PC-9 (cell line): ENCODE data around the gene MAP3K7CL. TPM values are rescaled to one million over a fixed set of nuclear protein-coding genes. Genes with fewer than 3 reads are reported as not detected.

Source experiments
- BruUV-seq: library from RNA; stranded (reverse); fragments of 400-500 nt; replicated peaks from 2 replicates; lab custom pipeline; 2021; lab: Mats Ljungman, UMichigan
- CTCF ChIA-PET: fragments of 300-600 bp; sonication (Branson Sonifier 250); formaldehyde crosslinking; loops from one replicate; lab custom pipeline; 2022; ENCODE audit warnings: antibody characterized with exemption; lab: Charles Lee
- POLR2A ChIA-PET: fragments of 300-600 bp; sonication (Branson Sonifier 250); formaldehyde crosslinking; loops from one replicate; lab custom pipeline; 2022; ENCODE audit warnings: antibody characterized with exemption; ENCODE audit not compliant: unreplicated experiment; lab: Charles Lee
- DNase-seq, 2 experiments: peaks; one replicate each; pipeline versions ENCODE4 v3.0.0 to v3.0.0-alpha.2; 2015 to 2022; ENCODE audit warnings: mixed read lengths in 1 of 2
- H2AFZ ChIP-seq: fragments of 200-600 bp; sonication (generic); 2 replicates; pipeline ENCODE4 v1.8.1; 2017; ENCODE audit warnings: antibody characterized with exemption
- H3F3A ChIP-seq: fragments of 200-600 bp; sonication (generic); 2 replicates; pipeline ENCODE4 v1.8.1; 2017; ENCODE audit warnings: antibody characterized with exemption, mild to moderate bottlenecking, low read depth; ENCODE audit not compliant: insufficient read depth
- H3K27ac ChIP-seq: fragments of 200-600 bp; sonication (generic); 2 replicates; pipeline ENCODE4 v1.6.1; 2016; ENCODE audit warnings: mixed run types
- H3K27me3 ChIP-seq: fragments of 200-600 bp; sonication (generic); 2 replicates; pipeline ENCODE4 v1.6.1; 2016; ENCODE audit warnings: low read depth, mixed run types; ENCODE audit not compliant: insufficient read depth
- H3K36me3 ChIP-seq: fragments of 200-600 bp; sonication (generic); 2 replicates; pipeline ENCODE4 v1.6.1; 2016; ENCODE audit warnings: low read depth, mixed run types
- H3K4me1 ChIP-seq: fragments of 200-600 bp; sonication (generic); replicated peaks from 2 replicates; pipeline ENCODE4 v1.6.1; 2016; ENCODE audit warnings: mixed run types; ENCODE audit not compliant: insufficient read depth
- H3K4me2 ChIP-seq: fragments of 200-600 bp; sonication (generic); 2 replicates; pipeline ENCODE4 v1.6.1; 2017; ENCODE audit warnings: mixed run types
- H3K4me3 ChIP-seq: fragments of 200-600 bp; sonication (generic); 2 replicates; pipeline ENCODE4 v1.6.1; 2016; ENCODE audit warnings: mixed run types
- H3K79me2 ChIP-seq: fragments of 200-600 bp; sonication (generic); 2 replicates; pipeline ENCODE4 v1.6.1; 2017; ENCODE audit warnings: low read depth, mixed run types
- H3K9me2 ChIP-seq: fragments of 200-600 bp; sonication (generic); 2 replicates; pipeline ENCODE4 v1.8.1; 2017; ENCODE audit warnings: mild to moderate bottlenecking; ENCODE audit not compliant: insufficient read depth
- H3K9me3 ChIP-seq: fragments of 200-600 bp; sonication (generic); 2 replicates; pipeline ENCODE4 v1.8.1; 2016; ENCODE audit warnings: low read depth; ENCODE audit not compliant: insufficient read depth
- H4K20me1 ChIP-seq: fragments of 200-600 bp; sonication (generic); 2 replicates; pipeline ENCODE4 v1.8.1; 2017; ENCODE audit not compliant: insufficient read depth
- EZH2 ChIP-seq: fragments of 200-600 bp; sonication (generic); IDR thresholded peaks from 2 replicates; pipeline ENCODE4 v1.8.0; 2017; ENCODE audit warnings: antibody characterized with exemption, low read depth
- intact Hi-C: fragments of 100-400 bp; cut with micrococcal nuclease; formaldehyde crosslinking; loops from one replicate; pipeline ENCODE4 v1.10.0; 2022; ENCODE audit not compliant: unreplicated experiment
- total RNA-seq: library from RNA; stranded (reverse); gene quantifications from 2 replicates; pipeline ENCODE4 v1.2.3, GENCODE V29; 2021
- TF ChIP-seq, protein P1 (sequence below): fragments of 200-600 bp; sonication (generic); conservative IDR thresholded peaks from 2 replicates; pipeline ENCODE4 v1.6.1; 2017; ENCODE audit warnings: mixed run types, antibody characterized with exemption, mild to moderate bottlenecking, moderate library complexity

Gene MAP3K7CL
- total RNA-seq, 1 experiment from 2014 or later: 0.37 TPM

DNA sequence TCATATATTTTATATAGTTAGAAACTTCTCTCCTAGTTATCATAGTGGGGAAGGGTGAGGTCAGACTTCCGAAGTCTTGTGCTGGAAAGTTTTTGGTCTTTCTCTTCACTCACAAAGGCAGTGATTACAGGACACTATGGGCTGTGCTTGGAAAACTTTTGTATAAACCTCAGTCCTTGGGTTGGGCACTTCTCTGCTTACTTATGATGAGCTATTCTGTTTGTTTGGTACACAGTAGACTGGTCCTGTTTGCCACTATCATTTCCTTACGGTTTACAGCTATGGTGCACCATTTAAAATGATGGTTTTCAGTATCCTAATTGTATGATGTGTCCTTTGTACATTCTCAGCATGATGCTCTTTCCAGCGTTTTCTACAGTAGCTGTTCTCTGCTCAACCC lies 75.5 kb downstream of the MAP3K7CL start:
- H3K36me3 ChIP-seq: no peaks in the 10 kb centered on the region
- H3K27ac ChIP-seq: no peak overlapping the region
- no TSS peak for BruUV-seq
- intact Hi-C loops: no loop called here
- CTCF ChIA-PET: no interaction called here
- H3K4me3 ChIP-seq: no peak overlapping the region
- no peak overlapping the region for H2AFZ ChIP-seq
- POLR2A ChIA-PET: no interaction called here
- DNase-seq: no peak
- peaks cover 10% of the 10 kb centered on the region; the same call in 1 of the 2 replicates for H3K9me3 ChIP-seq
- no peaks in the 10 kb centered on the region for H3K9me2 ChIP-seq
- no peaks in the 10 kb centered on the region for H3K79me2 ChIP-seq
- TF ChIP-seq, protein P1, sequence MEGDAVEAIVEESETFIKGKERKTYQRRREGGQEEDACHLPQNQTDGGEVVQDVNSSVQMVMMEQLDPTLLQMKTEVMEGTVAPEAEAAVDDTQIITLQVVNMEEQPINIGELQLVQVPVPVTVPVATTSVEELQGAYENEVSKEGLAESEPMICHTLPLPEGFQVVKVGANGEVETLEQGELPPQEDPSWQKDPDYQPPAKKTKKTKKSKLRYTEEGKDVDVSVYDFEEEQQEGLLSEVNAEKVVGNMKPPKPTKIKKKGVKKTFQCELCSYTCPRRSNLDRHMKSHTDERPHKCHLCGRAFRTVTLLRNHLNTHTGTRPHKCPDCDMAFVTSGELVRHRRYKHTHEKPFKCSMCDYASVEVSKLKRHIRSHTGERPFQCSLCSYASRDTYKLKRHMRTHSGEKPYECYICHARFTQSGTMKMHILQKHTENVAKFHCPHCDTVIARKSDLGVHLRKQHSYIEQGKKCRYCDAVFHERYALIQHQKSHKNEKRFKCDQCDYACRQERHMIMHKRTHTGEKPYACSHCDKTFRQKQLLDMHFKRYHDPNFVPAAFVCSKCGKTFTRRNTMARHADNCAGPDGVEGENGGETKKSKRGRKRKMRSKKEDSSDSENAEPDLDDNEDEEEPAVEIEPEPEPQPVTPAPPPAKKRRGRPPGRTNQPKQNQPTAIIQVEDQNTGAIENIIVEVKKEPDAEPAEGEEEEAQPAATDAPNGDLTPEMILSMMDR: no peak
- TF ChIP-seq EZH2: no peak
- no peak overlapping the region for H3K4me2 ChIP-seq
- no peaks in the 10 kb centered on the region for H4K20me1 ChIP-seq
- no peaks in the 10 kb centered on the region for H3K27me3 ChIP-seq
- H3F3A ChIP-seq: no peaks in the 10 kb centered on the region
- H3K4me1 ChIP-seq: peaks cover 11% of the 10 kb centered on the region

DNA sequence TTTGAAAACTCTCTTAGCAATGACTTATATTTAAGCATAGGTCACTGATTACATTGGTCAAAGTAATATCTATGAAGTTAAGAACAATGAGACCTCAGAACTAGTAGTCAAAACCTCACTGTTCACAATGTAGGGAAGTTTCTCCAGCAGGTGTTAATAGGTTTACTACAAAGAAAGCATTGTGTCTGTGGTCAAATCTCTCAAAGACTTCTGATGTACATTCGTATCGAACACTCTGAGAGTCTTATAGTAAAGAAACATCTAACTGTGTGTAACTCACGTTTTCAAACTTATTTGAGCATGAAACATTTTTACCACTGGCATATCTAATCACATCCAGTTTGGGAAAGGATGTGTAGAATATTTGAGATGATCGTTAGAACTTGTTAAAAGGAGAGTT lies 76.0 kb downstream of the MAP3K7CL start:
- DNase-seq: no peak
- BruUV-seq: no TSS peak

DNA sequence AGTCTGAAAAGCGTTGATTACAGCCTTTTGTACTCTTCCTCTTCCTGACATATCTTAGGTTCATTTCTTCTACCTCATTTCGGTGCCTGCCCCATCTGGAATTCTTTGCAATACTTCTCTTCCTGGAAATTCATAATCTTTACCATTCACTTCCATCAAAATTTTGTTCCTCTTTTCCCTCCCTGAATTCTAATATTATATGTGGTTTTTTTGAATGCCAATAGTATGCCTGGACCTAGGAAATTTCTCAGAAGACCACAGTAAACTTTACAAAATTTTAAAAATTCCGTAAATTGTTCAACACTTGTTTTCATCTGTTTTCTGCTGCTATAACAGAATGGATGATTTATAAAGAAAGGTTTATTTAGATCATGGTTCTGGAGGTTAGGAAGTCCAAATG lies 76.8 kb downstream of the MAP3K7CL start:
- ChIA-PET CTCF (no interaction called here), POLR2A (no interaction called here)
- intact Hi-C loops: no loop called here
- 0 out of 2 replicates have a peak, but pooled peaks cover under 1% of the 10 kb centered on the region for H3K9me3 ChIP-seq
- no peak for DNase-seq
- no peaks in the 10 kb centered on the region for H3K9me2 ChIP-seq
- no peaks in the 10 kb centered on the region for H3F3A ChIP-seq
- no peaks in the 10 kb centered on the region for H4K20me1 ChIP-seq
- no peaks in the 10 kb centered on the region for H3K79me2 ChIP-seq
- H3K36me3 ChIP-seq: no peaks in the 10 kb centered on the region
- BruUV-seq: no TSS peak
- H3K4me2 ChIP-seq: no peak overlapping the region
- H3K27me3 ChIP-seq: no peaks in the 10 kb centered on the region
- H3K4me1 ChIP-seq: peaks cover 11% of the 10 kb centered on the region
- no peak for TF ChIP-seq EZH2
- TF ChIP-seq, protein P1: no peak
- no peak overlapping the region for H3K4me3 ChIP-seq
- H3K27ac ChIP-seq: no peak overlapping the region
- H2AFZ ChIP-seq: no peak overlapping the region

More for the DNA sequence above, 76.0 kb downstream of the MAP3K7CL start:
- H3K79me2 ChIP-seq: no peaks in the 10 kb centered on the region
- H3K9me3 ChIP-seq: peaks cover 6% of the 10 kb centered on the region; the same call in 1 of the 2 replicates
- peaks cover 11% of the 10 kb centered on the region for H3K4me1 ChIP-seq
- intact Hi-C loops: no loop called here
- no peaks in the 10 kb centered on the region for H4K20me1 ChIP-seq
- H3K36me3 ChIP-seq: no peaks in the 10 kb centered on the region
- no peak overlapping the region for H3K4me3 ChIP-seq
- no peaks in the 10 kb centered on the region for H3F3A ChIP-seq
- no peak overlapping the region for H3K27ac ChIP-seq
- H3K4me2 ChIP-seq: no peak overlapping the region
- H3K27me3 ChIP-seq: no peaks in the 10 kb centered on the region
- no peaks in the 10 kb centered on the region for H3K9me2 ChIP-seq
- H2AFZ ChIP-seq: no peak overlapping the region
- TF ChIP-seq, protein P1: no peak
- TF ChIP-seq EZH2: no peak
- ChIA-PET CTCF (no interaction called here), POLR2A (no interaction called here)
